ENCODE results near the gene PRDM5.

The PRDM5 gene

DNA sequence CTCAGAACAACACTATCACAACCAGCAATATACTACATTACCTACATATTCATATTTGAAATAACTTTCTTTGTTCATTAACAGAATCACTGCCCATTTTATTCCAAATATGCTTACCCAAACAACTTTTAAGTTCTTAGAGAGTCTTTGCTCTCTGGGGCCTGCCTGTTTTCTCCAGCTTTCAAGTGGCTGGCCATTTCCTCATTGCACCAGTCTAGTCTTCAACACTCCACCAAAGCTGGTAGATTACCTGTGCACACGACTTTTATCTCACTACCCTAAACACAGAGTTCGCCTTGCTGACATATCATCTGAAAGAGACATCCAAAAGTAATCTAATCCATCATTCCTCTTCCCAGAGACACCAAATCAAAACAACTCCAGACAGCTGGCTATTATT, 66.2 kb downstream of the PRDM5 start:
- DNase-seq (ENCODE audit: low read depth in 2 of 2), result no peak

DNA sequence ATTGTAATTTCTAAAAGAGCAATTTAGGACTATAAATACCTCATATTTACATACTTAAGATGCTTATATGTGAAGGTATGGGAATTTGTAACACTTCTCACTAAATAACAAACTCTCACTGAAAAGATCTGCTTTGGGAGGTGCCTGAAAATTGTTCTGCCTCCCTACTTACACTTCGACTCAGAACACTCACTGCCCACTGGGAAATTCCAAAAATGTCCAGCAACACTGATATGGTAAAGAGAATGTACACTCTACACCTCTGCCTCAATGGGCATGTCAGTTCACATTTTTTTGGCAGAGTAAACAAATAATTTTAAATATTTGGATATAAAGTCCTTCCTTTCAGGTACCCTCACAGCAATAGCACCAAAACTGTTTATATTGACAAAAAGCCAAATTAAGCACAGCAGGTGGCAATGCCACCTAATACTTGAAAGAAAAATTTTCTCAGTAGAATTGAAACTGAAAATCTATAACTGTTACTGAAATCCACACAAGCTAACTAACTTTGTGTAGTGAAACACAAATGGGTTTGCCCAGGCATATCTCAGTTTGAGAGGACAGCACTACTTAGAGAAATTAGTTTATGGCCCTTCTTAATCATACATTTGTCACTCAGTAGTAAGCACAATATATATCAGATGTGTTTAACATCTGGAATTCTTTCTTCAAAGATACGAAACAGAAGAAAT, 67.1 kb downstream of the PRDM5 start:
- no peak for DNase-seq (ENCODE audit: low read depth in 2 of 2)

GRCh38 chr4:120853161-120853935, 69.2 kb downstream of the PRDM5 start:
- DNase-seq (ENCODE audit: low read depth in 2 of 2), result no peak

- no peak for DNase-seq (ENCODE audit: low read depth in 2 of 2)
These were observed 72.4 kb downstream of the PRDM5 start for GRCh38 chr4:120850018-120850599.

DNA sequence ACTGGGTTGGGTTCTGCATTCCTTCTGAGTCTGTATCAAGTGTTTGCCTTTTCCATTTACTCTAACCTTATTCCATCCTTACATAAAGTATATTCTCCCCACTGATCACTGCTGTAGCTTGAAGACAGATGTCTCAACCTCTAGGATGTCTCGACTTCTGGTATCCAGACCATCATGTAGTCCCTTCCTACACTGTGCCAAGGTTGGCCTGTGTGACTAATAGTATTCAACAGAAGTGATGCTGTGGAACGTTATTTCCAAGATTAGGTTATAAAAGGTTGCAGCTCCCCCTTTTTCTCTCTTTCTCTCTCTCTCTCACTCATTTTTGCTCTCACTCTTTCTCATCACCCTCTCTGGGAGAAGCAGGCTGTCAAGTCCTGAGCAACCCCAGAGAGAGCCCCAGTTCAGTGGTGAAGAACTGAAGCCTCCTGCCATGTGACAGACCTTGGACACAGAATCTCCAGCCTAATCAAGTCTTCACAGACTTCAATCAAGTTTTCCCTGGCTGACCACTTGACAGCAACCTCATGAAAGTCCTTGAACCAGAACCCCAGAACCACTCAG, 75.4 kb downstream of the PRDM5 start:
- no peak for DNase-seq (ENCODE audit: low read depth in 2 of 2)

- DNase-seq (ENCODE audit: low read depth in 2 of 2), result no peak
These were observed 78.0 kb downstream of the PRDM5 start for GRCh38 chr4:120844528-120844921.

DNA sequence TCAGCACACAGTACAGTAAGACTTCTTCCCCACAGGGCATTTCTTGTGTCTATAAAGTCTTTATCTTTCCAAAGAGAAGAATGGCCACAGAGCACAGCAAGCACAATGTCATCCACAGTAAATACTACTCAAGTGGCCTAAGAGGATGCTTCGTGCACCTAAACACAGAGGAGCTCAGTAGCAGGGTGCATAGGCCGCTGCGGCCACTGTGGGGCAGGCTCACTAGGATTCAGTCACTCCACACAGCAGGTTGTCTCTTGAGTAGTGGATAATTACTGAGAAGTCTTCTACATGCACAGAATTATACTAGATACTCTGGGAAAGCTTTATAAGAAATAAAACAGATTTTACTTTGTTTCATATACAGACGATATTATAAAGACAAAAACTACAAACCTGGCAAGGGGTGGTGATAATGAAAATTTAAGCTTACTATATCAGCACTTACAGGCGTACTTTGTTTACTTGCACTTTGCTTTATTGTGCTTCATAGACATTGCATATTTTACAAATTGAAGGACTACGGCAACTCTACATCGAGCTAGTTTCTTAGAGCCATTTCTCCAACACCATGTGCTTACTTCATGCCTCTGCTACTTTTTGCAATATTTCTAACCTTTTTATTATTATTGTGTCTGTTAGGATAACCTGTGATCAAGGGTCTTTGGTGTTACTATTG, 78.5 kb downstream of the PRDM5 start:
- DNase-seq (ENCODE audit: low read depth in 2 of 2), result no peak

DNA sequence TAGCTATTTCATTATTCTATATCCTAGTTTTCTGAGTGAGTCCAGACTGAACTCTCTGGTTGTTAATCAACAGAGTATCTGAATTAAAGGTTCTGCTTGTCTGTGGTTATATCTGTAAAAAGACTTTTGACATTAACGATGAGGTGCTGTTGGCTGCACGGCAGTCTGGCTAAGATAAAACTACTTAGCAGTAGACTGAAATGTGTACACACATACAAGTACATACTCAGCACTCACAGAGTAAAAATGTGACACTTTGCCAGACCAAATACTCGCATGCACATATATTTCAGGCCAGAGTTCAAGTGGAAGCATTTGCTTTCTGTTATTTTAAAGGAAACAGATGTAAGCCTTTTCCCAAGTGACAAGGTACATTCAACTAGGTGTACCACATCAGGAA, 80.5 kb downstream of the PRDM5 start:
- DNase-seq (ENCODE audit: low read depth in 2 of 2), result no peak

DNA sequence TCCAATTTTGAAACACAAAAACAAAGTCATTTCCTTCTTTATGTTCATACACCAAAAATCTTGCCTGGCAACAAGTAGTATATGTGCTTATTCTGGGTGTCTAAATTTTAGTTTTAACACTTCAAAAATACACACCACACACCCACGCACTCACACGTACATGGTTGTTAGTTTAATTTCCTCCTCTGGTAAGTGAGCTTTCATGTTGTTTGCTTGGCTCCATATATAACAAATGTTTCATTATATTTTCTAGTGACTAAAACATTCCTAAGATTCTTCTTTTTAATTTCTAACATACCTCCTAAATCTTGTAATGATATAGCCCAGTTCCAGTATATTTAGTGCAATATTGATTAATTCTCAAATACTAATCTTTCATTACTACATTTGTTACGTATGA, 80.9 kb downstream of the PRDM5 start:
- no peak for DNase-seq (ENCODE audit: low read depth in 2 of 2)

GRCh38 chr4:120839974-120840751, 82.4 kb downstream of the PRDM5 start:
- DNase-seq (ENCODE audit: low read depth in 2 of 2), result no peak

DNA sequence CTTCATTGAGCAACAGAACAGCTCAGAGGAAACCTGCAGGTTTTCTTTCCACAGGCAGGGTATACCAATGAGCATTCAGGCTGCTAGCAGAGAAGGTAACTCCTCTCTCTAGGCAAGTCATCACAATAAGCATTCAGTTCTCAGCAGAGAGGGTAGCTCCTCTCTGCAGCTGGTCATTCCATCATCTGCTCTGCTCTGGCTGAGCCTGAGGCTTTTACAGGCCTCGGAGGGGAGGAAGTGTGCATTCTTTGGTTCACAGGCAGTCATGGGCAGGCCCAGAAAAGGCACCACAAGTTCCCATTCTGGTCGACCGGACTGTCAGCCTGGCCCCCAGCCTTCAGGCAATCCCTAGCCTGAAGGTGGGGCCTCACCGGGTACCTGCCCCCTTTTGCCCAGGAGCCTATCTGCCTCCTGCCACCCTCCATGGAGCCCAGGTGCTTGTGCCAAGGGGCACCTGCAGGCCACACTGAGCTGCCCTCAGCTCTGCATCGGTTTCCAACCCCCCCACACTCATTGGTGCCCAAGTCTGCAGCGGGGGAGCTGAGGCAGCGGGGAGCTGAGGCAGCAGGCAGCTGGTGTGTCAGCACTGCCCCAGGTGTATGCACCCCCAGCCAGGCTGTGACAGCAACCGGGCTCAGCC, 83.1 kb downstream of the PRDM5 start:
- DNase-seq (ENCODE audit: low read depth in 2 of 2), result no peak

- DNase-seq (ENCODE audit: low read depth in 2 of 2), result no peak
These were observed 83.7 kb downstream of the PRDM5 start for GRCh38 chr4:120838784-120839183.

GRCh38 chr4:120837656-120838055, 84.9 kb downstream of the PRDM5 start:
- no peak for DNase-seq (ENCODE audit: low read depth in 2 of 2)

- DNase-seq (ENCODE audit: low read depth in 2 of 2), result no peak
These were observed 87.2 kb downstream of the PRDM5 start for GRCh38 chr4:120835342-120835741.

DNA sequence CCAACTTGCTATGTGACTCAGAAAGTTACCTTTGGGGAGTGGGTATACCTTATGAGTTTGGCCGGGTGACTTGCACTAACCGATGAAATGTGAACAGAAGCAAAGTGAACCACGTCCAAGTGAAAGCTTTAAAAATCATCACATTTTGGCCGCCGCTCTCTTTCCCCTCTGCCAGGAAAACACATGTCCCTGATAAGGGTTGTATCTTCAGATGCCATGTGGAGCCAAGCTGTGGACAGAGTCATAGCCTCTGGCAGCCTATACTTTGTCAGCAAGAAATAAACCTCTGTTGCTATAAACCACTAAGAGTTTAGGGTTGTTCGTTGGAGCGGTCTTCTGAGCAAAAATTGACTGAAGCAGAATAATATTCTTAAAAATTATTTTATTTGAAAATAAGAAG, 92.3 kb downstream of the PRDM5 start:
- DNase-seq (ENCODE audit: low read depth in 2 of 2), result no peak

- no peak for DNase-seq (ENCODE audit: low read depth in 2 of 2)
These were observed 93.3 kb downstream of the PRDM5 start for GRCh38 chr4:120829113-120829831.

- no peak for DNase-seq (ENCODE audit: low read depth in 2 of 2)
These were observed 95.7 kb downstream of the PRDM5 start for GRCh38 chr4:120826853-120827252.

DNA sequence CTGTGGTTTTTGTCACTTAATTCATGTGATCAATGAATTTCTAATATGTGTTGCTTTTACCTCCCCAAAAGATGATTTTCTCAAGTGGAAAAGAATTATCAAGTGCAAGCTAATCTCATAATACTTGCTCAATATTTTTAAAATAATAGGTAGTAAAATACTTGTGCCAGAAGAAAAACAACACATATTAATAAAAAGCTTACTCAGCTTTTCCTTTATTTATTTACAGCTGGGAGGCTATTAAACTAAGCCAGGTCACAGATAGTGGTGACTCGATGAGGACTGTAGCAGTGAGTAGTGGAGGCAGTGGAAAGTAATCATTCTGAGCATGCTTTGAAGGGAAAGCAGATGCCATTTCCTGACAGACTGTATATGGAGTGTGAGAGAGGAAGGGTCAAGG, 96.1 kb downstream of the PRDM5 start:
- DNase-seq (ENCODE audit: low read depth in 2 of 2), result no peak

DNA sequence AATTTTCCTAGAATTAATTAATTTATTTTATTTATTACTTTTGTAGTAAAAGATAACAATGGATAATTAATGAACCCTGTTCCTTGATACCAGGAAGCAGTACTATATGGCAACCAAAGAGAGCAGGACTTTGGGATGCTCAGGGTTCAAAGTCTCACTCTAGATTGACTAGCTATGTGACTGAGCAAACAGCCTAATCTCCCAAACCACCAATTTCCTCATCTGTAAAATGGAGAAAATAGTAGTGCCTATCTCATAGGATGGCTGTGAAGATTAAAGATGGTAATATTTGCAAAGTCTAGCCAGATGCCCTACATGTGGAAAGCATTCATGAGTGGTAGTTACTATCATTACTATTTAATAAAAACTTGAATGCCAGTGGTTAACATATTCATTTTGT, 97.6 kb downstream of the PRDM5 start:
- DNase-seq (ENCODE audit: low read depth in 2 of 2), result no peak

GRCh38 chr4:120821977-120822376, 100.5 kb downstream of the PRDM5 start:
- DNase-seq (ENCODE audit: low read depth in 2 of 2), result no peak

Data from stimulated activated CD8-positive, alpha-beta memory T cell treated with anti-CD3 and anti-CD28 coated beads, Interleukin-7, amount 100 ng/mL, for 4 hours (primary cell).